NK-92 (cell line): ENCODE data around the gene NCR3LG1.

Source experiments
- DNase-seq: peaks from one replicate; lab custom pipeline; 2025; ENCODE audit not compliant: unreplicated experiment; lab: John Stamatoyannopoulos, UW

Gene NCR3LG1, protein sequence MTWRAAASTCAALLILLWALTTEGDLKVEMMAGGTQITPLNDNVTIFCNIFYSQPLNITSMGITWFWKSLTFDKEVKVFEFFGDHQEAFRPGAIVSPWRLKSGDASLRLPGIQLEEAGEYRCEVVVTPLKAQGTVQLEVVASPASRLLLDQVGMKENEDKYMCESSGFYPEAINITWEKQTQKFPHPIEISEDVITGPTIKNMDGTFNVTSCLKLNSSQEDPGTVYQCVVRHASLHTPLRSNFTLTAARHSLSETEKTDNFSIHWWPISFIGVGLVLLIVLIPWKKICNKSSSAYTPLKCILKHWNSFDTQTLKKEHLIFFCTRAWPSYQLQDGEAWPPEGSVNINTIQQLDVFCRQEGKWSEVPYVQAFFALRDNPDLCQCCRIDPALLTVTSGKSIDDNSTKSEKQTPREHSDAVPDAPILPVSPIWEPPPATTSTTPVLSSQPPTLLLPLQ

DNA sequence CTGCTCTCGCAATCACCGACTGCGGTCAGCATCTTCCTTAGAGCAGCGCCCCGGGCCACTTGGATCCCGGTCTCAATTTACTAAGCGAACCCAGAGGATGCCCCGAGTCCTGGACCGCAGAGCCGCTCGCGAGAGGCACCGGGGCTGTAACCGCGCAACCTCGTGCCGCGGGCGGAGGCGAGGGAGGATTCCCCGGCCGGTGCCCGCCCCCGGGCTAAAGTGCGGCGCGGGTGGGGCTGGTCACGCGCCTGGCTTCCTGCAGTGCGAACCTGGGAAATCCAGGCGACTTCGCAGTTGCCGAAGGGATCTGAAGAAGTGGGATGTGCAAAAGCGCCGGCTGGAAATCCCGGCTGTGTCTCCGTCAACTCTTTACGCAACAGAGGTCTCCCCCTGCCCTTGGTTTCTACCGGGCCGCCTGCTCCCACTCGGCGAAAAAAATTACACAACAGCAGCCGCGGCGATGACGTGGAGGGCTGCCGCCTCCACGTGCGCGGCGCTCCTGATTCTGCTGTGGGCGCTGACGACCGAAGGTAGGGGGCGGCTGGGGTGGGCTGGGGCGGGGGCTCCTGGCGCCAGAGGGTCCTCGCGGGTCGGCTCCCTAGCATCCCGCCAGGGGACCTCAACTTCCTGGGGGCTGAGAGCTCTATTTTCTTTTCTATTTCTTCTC is at the start of gene NCR3LG1:
Gene NCR3LG1, plus strand, starts transcription at position 291 of the 667 bp plus-strand sequence. Its CDS starts 170 bp downstream, at position 461.
- no peak for DNase-seq

DNA sequence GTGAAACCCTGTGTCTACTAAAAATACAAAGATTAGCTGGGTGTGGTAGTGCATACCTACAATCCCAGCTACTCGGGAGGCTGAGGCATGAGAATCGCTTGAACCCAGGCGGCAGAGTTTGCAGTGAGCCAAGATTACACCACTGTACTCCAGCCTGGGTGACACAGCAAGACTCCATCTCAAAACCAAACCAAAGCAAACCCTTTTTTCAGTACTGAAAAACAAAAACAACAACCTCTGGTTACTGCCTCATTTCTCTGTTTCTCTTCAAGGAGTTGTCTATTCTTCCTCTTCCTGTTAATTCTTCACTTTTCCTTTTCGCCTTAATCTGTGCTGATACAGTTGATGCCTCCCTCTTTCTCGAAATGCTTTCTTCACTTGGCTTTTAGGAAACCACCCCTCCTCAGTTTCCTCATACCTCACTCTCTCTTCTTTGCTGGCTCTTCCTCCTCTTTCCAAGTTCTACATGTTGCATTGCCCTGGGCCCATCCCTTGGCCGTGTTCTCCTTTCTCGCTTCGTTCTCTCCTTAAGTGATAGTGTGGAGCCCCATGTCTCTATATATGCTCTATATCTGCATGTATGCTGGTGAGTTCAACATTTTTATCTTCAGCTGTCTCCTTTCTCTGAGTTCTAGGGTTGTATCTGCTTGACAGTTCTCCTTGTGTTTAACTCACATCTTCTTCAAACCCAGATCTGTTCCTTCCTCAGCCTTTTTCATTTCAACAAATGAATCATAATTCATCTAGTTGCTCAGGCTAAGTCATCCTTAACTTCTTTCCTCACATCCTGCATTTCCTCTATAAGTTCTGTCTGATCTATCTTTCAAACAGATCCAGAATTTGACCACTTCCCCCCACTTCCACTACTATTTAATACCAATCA is 38.0 kb upstream of the NCR3LG1 start:
- no peak for DNase-seq

DNA sequence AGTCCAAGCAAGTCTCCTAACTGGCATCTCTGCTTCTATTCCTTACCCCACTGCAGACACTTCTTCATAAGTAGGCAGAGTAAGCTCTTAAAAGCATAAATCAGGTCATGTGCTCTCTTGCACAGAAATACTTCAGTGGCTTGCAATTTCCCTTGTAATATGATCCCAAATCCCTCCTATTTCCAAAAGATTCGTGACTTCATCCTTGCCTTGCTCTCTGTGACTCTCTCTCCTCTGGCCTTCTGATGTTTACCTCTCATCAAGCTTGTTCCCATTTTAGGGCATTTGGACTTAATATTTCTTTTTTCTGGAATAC is 37.4 kb upstream of the NCR3LG1 start:
- no peak for DNase-seq

DNA sequence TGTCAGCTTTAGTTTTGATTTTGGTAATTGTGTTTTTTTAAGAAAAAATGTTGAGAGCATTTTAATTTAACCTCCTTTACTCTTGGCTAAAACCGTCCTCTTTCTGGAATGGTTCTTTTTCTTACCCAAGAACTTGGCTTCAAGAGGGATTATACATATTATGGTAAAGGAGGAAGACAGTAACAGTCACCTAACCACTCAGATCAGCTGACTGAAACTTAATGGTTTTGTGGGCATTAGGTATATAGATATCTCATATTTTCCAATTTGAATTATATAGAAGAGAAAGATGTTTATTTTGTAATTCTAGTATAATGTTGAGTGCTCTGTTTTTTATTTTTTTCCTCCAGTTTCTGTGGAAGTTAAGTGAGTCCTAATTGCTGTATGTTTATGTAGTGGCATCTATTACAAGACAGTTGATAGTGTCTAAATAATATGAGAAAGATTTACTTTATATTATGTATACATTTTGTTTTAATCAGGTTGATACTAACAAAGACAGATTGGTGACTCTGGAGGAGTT is 36.6 kb upstream of the NCR3LG1 start:
- DNase-seq, result no peak

DNA sequence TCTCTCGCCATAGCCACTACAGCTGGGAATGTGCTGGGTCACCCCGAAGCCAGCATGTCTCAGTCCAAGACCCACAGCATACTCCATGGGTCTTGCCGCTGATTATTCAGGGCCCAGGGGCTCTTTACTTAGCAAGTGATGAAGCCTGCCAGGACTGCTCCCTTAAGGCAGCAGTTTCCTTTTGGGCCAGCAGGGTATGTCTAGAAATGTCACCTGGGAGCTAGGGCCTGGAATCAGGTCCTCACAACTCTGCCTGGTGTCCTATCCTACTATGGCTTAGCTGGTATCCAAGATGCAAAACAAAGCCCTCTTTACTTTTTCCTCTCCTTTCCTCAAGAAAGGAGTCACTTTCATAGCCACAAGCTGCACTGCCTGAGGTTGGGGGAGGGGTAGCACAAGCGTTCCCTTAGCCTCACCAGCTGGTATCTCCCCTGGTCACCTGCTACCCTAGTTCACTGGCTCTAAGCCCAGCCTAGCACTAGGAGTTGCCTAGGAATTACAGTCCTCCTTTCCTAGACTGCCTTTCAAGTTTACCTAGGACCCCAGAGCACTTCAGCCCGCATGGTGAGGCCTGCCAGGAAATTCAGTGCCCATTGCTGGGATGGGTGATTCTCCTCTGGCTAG is 22.6 kb upstream of the NCR3LG1 start:
- DNase-seq, result no peak

DNA sequence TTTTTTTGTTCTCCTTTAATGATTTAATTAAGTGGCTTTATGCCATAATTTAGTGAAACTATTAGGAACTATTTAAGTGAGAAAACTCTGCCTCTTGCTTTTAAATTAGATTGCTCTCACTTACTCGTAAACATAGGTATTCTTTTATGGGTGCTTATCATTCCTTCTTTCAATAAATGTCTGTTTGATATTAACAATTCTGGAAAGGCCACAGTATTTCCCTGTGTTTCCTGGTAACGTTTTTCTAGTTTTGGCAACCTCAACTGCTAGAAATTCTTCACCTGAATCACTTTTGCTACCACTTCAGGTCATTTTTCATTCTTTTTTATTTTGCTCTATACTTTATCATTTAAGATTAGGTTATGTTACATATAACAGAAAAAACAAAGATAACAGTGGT is 19.9 kb upstream of the NCR3LG1 start:
- DNase-seq, result no peak

DNA sequence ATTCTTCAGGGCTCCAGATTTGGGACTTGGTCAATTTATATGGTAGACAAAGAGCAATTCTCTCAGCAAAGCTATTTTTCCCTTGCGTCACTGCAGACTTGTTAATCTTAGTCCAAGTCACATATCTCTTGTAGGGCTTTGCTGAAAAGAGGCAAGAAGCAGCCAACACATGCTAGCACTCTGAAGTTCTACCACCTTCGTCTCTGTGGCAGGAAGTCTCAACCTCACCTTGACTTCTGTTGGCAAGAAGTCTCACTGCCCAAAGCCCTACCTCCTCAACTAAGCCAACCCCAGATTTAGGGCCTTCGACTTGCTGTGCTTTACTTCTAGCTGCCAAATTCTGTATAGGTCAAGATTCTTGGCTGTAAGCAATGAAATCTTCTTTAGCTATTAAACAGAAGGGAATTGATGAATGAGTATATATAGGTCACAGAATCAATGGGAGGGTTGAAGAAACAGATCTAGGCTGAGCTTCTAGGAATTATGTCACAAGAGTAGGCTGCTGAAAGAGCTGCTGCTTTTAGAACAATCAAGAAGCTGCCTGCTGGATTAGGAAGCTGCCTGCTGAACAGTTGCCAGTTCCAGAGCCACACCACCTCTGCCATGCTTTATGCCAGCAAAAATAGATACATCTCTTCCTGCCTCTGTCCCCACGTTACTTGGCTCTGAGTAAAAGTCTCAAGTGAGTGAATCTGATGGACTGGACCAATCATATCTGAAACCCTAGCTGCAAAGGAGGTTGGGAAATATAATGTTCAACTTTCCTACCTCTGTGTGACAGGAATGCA is 17.6 kb upstream of the NCR3LG1 start:
- DNase-seq, result no peak

DNA sequence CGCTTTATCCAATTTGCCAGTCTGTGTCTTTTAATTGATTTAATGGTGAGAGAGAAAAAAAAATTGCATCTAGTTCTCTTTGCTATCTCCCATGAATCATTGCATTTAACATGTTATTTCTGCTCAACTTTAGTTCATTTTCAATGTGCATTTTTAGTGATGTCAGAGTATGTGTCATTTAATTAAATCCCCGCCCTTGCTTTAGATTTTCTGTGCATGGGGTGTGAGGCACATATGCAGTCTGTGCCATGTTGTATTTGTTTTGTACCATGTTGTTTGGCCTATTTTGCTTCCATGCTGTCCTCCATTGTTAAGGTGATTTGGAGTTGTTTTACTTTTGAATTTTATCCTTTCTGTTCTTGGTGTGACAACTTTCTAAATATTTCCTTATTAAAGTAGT is 8.3 kb upstream of the NCR3LG1 start:
- DNase-seq, result no peak

DNA sequence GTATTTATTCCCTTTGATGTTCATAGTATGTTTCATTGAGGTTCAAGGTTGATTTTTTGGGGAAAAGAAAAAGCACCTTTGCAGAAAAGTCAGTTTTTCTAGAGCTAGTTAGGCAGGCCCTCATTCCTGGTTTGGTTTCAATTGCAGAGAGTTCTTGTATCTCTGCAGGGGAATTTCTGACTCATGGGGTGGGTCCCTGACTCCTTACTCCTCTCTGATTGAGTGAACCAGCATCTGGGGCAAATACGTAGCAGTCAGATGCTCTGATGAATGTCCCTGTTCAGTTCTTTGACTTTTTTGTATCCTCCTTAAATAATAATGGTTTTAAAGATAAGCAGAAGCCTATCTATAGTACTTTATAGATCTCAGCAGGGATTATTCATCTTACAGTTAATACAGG is 7.7 kb upstream of the NCR3LG1 start:
- DNase-seq, result no peak

DNA sequence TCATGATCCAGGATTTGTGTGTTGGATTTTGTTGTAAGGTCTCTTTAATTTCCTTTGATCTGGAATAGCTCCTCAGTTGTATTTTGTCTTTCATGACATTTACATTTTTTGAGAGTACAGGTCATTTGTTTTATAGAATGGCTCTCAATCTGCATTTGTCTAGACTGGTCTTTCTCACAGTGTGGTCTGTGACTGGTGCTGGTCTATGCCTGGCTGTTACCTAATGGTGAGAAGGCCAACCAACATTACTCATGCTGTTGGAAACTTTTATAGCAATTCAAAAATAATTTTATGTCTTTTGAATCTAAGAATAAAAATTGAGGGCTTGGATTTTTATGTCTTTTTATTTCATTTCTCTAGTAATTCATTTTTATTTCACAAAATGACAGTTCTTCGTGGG is 3.9 kb upstream of the NCR3LG1 start:
- DNase-seq, result no peak

DNA sequence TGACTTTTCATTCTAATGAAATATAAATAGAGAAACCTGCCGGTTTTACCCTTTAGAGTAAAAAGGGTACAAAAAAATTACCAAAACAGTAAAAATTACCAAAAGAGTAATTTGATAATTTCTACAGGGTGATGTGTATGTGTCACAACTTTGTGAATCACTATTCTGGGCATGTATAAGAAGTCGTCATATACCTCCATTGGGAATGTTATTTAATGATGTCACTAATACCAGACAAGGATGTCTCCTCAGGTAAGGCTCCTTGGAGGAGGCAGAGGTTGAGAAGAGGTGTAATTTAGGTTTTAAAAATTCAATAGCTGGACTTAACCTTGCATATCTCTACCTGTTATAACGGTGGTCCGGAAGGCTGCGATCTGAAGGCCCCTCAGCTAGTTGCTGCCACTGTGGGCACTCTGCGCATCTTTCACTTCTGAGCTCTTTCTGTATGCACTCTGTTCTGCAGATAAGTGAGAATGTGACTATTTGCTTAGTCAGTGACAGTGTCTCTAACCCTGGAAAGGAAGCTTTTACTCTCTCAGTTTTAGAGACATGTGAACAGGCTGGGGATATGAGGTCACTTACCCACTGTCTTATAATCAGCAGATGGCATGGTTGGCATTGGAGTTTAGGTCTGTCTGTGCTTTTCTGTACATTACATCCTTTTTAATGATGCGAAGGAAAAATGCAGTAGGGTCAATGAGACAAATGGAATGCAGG is 987 bp upstream of the NCR3LG1 start:
- DNase-seq, result no peak

DNA sequence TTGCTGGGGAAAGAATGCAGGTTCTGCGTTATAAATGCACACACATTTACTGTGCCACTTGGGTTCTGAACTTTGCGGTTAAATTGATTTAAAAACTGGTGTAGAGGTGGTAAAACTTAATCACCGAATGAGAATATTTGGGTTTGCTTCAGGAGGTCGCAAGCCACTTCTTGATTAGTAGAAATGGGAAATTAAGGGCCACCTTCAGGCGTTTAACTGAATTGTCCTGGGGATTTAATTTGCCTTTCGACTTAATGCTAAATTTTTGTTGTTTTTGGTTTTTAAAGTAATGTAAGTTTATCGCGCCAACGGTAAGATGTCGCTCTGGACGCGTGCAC is 459 bp upstream of the NCR3LG1 start:
- DNase-seq, result no peak

DNA sequence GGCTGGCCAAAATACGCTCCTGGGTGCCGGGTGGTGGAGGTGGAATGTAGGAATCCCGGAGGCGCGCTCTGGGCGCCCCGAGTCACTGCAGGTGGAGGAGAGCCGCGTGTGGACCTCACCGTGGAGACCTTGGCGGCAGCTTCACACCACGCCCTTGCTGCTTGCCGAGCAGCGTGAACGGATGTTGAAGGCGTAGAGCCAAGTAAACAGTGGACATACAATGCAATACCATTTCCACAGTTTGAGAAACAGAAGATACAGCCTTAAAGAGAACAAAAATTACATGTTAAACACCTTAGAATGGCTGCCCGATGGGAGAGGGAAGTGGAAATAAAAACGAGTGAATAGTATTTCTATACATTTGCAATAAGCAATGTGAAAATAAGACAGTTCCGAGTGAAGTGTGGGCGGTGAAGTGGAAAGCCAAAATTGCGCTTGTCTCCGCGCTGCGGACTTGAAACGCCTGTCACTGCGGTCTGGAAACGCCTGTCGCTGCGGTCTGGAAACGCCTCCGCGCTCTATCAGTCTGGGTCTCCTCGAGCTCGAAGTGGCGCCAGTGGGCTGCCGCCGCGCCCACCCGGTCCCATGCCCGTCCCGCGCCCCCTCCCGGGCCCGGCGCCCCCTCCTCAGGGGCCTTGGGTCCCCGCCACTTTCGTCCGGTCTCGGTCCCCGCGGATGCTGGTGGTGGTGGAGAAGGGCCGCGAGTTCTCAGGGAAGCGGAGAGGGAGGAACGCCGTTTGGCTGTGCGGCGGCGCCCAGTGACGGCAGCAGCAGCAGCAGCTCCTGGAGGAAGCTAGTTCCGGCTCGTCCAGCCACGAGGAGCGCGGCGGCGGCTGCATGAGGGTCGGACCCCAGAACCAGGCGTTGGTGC is 1.6 kb downstream of the NCR3LG1 start:
- no peak for DNase-seq

DNA sequence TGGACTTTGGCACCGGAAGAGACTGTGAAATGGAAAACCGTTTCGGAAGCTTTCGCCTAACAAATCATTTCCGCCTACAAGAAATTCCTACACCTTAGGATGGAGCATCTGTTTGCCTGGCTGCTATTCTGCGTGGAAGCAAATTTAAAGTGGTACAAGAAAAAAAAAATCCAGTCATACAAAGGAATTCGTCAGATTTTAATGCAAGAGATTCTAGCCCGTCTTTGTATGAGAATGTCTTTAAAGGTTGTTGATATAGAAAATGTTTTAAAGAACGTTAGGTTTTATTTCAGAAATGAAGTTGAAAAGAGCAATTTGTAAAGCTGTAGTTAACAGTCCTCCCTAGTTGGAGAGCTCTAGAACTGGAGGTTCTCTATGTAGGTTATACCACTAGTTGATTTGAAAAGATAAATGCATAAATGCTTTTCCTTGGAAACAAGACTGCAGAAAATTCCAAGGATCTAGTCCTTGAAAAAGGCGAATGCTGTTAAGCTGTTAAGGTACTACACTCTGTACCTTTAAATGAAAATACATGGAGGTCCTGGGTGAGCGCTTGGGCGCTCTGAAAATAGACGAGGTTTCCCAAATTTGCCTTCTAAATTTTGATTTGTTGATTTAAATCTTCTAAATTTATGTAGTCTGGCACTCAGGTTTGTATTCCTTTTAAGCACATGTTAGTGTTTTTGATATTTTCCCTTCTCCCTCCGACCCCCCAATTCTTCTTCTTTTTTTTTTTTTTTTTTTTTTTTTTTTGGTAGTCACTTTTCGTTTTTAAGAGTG is 2.4 kb downstream of the NCR3LG1 start:
- no peak for DNase-seq

DNA sequence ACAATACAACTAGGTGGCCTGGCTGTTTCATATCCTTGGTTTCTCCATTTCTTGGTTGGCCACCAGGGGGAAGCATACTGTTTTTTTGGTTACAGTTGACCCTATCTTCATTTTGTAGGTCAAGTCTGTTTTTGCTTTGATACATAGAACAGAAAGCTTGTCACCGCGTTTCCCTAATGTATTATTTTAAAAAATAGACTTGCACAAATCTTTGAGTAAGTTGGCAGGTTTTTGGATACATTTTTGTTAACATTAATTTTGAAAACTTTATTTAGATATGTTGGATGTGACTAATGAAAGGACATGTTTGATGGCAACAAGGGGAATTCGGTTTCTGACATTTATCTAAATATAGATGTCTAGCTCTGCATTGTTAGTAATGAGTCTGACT is 3.0 kb downstream of the NCR3LG1 start:
- no peak for DNase-seq

DNA sequence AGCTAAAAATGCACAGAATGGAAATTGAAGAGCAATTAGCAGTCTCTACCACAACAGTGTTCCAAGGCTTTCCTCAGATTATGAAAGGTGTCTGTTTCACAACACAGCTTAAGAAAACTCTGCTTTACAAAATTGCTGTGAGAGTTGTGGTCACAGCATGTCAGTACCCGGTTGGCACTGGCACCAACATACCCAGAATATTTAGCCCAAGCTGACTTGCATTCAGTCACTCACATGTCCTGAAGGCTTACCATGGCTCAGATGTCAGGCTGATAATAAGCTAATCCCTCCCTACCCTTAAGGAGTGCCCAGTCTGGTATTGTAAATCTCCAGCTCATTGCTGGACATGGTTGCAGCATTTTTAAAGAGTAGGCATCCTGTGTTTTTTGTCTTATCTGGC is 14.9 kb downstream of the NCR3LG1 start:
- DNase-seq, result no peak

DNA sequence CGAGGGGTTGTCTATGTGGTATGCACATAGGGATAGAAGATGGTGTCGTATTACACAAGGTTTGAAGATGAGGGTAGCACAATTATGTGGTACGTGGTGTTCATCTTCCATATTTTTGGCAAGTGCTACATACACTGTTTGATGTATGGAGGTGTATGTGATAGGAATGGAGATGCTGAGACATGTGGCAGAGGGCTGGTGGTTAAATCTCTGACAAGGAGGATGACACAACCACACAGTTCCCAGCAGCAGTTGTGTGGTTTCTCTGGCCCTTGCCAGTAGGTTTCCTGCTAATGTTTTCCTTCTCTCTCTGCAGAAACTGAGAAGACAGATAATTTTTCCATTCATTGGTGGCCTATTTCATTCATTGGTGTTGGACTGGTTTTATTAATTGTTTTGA is 17.0 kb downstream of the NCR3LG1 start:
- DNase-seq, result no peak

DNA sequence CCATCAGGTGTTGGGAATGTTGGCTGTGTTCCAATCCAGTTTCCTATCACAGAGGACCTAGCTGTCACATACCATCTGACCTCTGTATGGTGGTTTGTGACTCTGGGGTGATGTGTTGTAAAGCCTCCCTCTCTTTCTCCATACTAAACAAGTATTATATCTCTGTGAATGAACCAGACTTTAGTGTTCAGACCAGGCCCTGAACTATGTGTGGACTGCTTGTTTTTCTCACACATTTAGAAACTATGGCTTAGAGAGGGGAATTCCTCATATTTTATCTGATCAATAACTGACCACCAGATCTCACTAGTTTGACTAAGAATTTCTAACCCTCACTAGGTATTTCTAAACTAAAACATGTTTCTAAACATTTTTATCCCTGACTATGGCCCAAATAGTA is 17.5 kb downstream of the NCR3LG1 start:
- DNase-seq, result no peak
